GM18858 (cell line): Measurements from ENCODE around the gene ATXN1.
A peak's percentile ranks its signal among the peaks of the same experiment; 100 is the strongest.

ENCODE experiments used
- ATAC-seq: cut with Tn5 transposase; IDR thresholded peaks from one replicate; pipeline ENCODE4 v1.9.1; 2021; ENCODE audit not compliant: unreplicated experiment

The ATXN1 gene

GRCh38 chr6:16326971-16327776 lies 434.1 kb downstream of the ATXN1 start:
- no peak for ATAC-seq

DNA sequence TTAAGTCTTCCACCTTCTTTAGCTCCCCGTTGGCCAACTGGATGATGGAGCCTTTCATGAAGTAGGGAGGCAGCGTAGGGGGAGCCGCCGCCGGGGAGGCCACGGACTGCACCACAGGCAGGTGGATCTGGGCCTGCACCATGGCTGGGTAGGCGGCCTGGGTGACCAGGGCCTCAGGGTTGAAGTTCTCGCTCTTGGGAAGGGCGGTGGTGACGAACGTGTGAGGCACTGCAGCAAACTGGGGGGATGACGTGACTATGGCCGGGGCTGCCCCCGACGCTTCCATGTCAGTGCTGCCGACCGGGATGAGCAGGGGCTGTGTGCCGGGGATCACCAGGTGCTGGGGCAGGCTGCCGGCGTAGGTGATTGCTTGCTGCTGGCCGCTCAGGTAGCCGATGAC lies 434.7 kb downstream of the ATXN1 start:
- no peak for ATAC-seq

GRCh38 chr6:16324606-16325225 lies 436.5 kb downstream of the ATXN1 start:
- no peak for ATAC-seq

DNA sequence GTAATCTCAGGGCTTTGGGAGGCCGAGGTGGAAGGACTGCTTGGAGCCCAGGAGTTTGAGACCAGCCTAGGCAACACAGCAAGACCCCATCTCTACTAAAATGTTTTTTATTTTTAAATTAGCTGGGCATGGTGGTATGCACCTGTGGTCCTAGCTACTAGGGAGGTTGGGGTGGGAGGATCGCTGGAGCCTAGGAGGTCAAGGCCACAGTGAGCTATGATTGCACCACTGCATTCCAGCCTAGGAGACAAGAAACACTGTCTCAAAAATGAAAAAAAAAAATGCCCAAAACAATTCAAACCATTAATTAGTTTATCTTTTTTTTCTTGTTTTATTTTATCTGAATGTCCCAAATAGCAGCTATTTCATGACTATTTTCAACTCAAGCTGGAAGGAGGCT lies 437.1 kb downstream of the ATXN1 start:
- ATAC-seq: no peak

- peak; percentile 78 for ATAC-seq
These were observed 438.5 kb downstream of the ATXN1 start for GRCh38 chr6:16322666-16323312.

- no peak for ATAC-seq
These were observed 439.4 kb downstream of the ATXN1 start for GRCh38 chr6:16321826-16322225.

- ATAC-seq: no peak
These were observed 439.9 kb downstream of the ATXN1 start for GRCh38 chr6:16321341-16321710.

GRCh38 chr6:16320533-16321340 lies 440.5 kb downstream of the ATXN1 start:
- ATAC-seq: no peak

DNA sequence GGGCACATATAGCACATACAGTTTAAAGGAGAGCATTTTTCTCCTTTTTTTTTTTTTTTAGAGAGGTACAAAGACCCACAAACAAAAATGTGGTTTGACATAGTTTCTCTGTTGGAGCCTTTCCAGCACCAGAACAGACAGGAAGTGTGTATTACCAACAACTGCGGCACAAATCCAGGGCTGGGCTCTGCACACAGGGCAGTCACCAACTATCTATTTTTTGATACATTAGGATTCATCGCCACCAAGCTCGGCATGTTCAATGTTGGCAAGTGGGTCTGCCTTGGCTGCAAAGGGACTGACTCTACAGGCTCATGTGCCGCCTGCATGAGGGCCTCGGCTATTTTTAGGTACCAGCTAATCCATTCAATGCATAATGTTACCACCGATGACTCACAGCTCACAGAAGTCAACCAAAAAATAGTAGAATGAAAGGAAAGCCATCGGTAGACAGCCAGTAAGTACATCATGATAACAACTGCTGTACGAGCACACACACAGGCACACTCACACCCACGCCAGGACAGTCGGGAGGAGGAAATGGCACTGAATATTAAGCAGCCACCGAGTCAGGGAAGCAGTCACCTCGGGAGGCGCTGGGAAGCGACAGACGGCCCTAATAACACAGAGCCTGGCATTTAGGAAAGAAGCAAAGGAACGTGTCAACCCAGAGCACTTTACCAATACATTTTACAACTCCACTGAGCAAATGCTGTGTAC lies 441.3 kb downstream of the ATXN1 start:
- ATAC-seq: peak; percentile 46

GRCh38 chr6:16318953-16319720 lies 442.1 kb downstream of the ATXN1 start:
- no peak for ATAC-seq

DNA sequence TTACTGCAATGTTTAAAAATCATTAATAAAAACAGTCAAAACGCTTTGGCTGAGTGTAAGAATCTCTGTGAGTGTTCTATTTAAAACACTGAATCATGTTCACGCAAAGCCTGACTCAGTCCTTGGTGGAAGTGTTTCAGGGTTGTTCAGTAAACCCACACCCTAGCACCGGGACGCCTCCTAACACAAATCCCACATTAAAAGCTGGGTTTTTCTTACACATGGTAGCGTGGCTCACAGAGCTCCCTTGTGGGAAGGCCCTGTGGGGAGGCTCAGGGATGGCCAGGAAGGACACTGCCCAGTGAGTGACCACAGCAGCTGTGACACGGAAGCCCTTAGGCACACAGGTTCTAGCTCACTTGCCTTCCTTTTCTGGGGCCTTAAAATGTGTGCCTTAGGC lies 442.7 kb downstream of the ATXN1 start:
- ATAC-seq: no peak

DNA sequence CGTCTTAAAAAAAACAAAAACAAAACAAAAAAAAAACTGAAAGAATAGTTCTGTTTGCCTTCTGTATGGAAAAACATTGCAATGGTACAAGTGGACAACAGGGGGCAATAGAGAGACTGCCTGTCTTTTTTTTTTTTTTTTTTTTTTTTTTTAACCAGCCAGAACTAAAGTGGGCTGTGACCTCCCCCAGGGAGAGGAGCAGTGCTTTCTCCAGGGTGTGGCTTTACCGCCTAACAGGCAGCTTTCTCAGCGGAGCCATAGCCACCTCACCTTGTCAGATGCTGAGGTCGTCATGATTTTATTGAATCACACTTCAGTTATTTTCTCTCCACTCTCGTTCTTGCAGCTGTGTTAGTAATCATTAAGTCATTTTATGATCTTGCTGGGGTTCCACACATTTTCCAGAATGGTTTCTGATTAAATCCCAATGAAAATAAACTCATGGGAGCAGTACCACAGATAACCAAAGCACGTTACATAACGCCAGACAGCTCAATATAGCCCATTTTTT lies 444.5 kb downstream of the ATXN1 start:
- ATAC-seq: no peak

DNA sequence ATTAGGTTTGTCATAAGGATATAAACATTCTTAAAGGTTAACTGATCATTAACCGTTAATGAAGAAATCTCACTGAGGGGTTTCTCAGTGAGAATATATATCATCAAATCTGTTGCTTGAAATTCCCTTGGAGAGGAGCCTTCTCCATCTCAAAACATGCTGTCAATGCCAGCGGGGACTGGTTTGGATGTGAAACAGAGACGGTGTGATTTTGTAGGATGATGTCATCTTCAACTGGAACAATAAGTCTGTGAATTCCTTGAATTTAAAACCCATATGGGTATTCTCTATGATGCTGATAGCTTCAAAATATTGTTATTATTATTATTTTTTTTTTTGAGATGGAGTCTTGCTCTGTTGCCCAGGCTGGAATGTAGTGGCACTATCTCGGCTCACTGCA lies 447.0 kb downstream of the ATXN1 start:
- ATAC-seq: no peak

GRCh38 chr6:16313732-16314131 lies 447.5 kb downstream of the ATXN1 start:
- ATAC-seq: no peak

DNA sequence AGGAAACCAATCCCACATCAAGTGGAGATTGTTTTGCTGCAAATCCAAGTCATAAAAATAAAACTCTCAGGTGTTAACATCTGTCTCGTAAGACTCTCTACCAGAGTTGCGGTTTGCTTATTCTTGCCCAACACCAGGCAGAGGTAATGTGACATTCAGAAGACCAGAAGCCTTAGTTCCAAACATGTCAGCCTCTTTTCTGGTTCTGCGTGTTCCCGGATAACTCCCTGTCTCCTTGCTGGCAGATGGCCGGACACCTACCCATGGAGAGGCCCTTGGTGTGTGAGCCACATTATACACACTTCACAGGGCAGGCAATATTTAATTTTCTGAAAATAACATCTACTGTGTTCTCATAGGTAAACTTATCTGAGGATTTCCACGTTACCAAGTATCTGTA lies 449.5 kb downstream of the ATXN1 start:
- ATAC-seq: no peak

- ATAC-seq: no peak
These were observed 454.9 kb downstream of the ATXN1 start for GRCh38 chr6:16306334-16306733.

DNA sequence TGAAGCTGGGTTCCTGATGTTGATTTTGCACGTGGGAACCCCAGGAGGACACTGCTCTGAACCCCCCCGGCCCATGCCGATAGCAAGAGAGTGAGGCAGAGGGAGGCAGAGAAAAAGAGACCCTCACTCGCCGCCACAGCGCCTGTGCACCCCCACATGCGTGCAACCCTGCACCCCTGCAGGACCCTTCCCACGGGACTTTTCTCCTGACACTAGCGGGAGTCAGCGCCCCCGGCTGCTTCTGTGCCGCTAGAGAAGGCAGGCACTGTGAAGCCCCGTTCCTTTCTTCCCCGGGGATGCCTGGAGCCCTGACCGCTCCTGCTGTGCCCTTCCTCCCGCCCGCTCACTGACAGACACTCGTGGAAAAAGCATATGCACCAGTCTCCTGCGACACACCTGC lies 455.5 kb downstream of the ATXN1 start:
- peak; percentile 9 for ATAC-seq

- peak; percentile 70 for ATAC-seq
These were observed 456.0 kb downstream of the ATXN1 start for GRCh38 chr6:16305246-16305725.

DNA sequence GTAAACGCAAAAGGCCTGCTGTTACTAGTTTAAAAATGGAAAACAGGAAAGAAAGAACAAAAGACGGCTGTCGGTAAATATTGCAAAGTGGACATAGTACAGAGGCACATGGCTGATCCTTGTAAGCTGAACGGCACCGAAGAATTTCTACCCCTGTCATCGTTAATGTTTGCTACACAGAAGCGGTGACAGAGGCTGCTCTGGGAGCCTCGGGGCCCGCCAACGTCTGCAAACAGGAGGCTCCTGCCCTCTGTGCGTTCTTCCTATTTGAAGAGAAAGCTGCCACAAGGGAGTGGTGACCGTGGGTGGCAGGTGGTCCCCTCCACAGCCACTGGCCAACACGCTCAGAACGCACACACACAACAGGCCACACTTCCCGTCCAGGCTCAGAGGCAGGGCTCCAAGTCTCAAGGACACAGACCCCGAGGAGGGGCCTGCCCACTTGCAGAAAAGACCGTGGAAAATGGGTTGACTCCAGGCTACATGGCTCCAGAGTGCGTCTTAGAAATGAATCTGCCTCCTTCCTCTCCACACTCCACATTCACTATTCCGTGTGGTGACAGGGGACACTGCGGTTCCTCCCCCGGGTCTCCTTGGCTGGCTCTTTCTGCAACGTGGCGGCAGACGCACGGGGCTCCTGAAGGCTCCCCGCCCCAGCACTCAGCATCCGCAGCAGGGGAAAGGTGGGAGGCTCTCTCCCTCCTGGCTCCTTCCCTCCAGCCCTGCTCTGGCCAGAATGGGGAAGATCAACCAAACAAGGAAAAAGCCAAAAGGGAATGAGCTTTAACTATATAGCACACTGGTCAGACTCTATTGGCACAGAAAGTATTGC lies 458.3 kb downstream of the ATXN1 start:
- ATAC-seq: no peak
